Activated naive CD8-positive, alpha-beta T cell treated with anti-CD3 and anti-CD28 coated beads for 36 hours (primary cell): ENCODE data around the gene RAI1. TPM values are rescaled to one million over a fixed set of nuclear protein-coding genes. Genes with fewer than 3 reads are reported as not detected.
A peak's percentile ranks its signal among the peaks of the same experiment; 100 is the strongest.

Experiments used
- DNase-seq: peaks from one replicate; pipeline ENCODE4 v3.0.0; 2021
- H3K27ac Mint-ChIP-seq: one replicate; pipeline ENCODE4 v1.8.0; 2022; ENCODE audit warnings: mild to moderate bottlenecking, moderate library complexity, mixed read lengths
- H3K27me3 Mint-ChIP-seq: one replicate; pipeline ENCODE4 v1.8.0; 2022; ENCODE audit warnings: mild to moderate bottlenecking, mixed read lengths
- H3K36me3 Mint-ChIP-seq: one replicate; pipeline ENCODE4 v1.8.0; 2021; ENCODE audit warnings: mild to moderate bottlenecking, mixed read lengths
- H3K4me1 Mint-ChIP-seq: one replicate; pipeline ENCODE4 v1.8.0; 2021; ENCODE audit warnings: mixed read lengths
- H3K4me3 Mint-ChIP-seq: one replicate; pipeline ENCODE4 v1.8.0; 2022; ENCODE audit warnings: mild to moderate bottlenecking, moderate library complexity, mixed read lengths
- H3K9me3 Mint-ChIP-seq: one replicate; pipeline ENCODE4 v1.8.0; 2022; ENCODE audit warnings: mixed read lengths
- total RNA-seq, 2 experiments: library from RNA; stranded (reverse); gene quantifications; one replicate each; pipeline ENCODE4 v1.2.3, GENCODE V29; 2021

Gene RAI1
- total RNA-seq, 2 experiments from 2014 or later: 19.6 to 21.1 TPM

DNA sequence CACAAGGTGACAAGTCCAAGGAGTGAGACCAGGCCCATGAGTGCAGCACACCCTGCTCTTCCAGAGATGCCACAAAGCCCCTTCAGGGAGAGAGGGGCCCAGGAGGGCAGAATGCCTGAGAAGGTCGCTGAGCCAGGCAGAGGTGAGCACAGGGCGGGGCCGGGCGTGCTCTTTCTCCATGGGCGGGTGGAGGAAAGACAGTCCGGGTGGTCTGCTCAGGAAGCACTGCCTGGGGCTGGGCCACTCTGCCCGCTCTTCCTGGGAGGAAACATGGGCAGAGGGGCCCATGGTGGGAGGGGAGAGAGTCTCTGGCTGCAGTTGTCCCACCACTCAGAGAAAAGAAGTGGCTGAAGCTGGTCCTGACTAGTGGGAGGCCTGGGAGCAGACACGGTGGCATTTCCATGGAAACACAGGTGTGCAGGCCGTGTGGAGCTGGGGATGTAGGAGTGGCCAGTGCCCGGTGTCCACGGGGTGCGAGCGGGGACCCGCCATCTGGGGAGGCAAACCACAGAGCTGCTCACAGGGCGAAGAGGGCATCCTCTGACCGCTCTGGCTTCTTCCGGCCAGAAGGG, 165.9 kb downstream of the RAI1 start:
- Mint-ChIP-seq H3K27me3 (no peaks in the 10 kb centered on the region), H3K4me1 (peaks cover 55% of the 10 kb centered on the region), H3K36me3 (peaks cover 8% of the 10 kb centered on the region), H3K4me3 (no peak overlapping the region), H3K9me3 (no peaks in the 10 kb centered on the region), H3K27ac (no peak overlapping the region)
- no peak for DNase-seq

DNA sequence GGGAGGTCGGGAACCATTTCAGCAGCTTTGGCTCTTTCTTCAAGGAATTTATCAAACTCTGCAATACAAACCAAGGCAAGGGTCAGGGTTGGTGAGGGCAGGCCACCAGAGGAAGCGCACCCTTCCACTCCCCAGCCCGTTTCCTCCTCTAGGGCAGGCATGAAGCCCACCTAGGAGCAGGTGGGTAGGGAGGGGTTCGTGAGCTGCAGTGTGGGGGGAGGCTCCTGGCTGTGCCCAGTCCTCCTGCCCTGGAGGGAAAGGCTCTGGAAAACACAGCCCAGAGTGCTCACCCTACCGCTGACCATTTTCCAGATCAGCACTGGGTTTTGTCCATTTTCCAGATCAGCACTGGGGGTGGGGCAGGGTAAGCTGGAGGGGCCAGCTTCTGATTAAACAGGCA, 166.5 kb downstream of the RAI1 start:
- no peaks in the 10 kb centered on the region for H3K27me3 Mint-ChIP-seq
- peak overlapping the region; percentile 97 for H3K27ac Mint-ChIP-seq
- H3K9me3 Mint-ChIP-seq: no peaks in the 10 kb centered on the region
- peaks cover 57% of the 10 kb centered on the region for H3K4me1 Mint-ChIP-seq
- no peak for DNase-seq
- H3K4me3 Mint-ChIP-seq: no peak overlapping the region
- H3K36me3 Mint-ChIP-seq: peaks cover 8% of the 10 kb centered on the region

DNA sequence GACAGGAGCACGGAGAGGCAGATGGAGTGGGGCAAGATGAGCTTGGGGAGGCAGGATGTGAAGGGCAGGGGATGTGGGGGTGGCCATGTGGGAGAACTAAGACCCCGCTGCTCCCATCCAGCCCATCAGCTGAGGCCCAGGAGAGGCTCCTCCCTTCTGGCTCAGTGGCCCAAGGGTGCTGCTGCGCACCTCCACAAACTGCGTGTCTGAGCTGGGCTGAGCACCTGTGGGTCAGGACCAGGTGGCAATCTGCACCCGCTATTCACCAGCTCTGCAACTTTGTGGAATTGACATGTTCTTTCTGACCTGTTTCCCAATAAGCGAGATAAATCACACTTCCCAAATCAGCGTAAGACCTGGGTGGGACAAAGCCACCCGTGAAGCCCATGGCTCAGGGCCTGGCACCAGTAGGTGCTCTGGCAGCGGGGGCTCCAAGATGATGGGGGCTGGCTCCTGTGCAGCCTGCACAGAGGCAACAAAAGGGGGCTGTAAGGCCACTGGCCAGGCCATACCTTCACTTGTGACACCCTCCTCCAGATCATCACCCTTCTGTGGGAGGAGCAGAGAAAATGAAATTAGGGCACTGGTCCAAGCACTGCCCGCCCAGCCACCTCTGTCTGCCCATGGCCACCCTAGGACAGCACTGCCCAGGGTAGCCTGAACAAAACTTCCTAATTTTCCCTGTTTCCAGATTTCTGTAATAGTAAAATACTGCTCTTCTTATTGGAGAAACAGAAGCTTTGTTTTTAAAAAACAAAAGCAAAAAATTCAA, 167.2 kb downstream of the RAI1 start:
- Mint-ChIP-seq H3K27ac (peak overlapping the region; percentile 97), H3K4me1 (peaks cover 65% of the 10 kb centered on the region), H3K9me3 (no peaks in the 10 kb centered on the region), H3K36me3 (peaks cover 10% of the 10 kb centered on the region), H3K27me3 (no peaks in the 10 kb centered on the region), H3K4me3 (peak overlapping the region; percentile 55)
- no peak for DNase-seq

DNA sequence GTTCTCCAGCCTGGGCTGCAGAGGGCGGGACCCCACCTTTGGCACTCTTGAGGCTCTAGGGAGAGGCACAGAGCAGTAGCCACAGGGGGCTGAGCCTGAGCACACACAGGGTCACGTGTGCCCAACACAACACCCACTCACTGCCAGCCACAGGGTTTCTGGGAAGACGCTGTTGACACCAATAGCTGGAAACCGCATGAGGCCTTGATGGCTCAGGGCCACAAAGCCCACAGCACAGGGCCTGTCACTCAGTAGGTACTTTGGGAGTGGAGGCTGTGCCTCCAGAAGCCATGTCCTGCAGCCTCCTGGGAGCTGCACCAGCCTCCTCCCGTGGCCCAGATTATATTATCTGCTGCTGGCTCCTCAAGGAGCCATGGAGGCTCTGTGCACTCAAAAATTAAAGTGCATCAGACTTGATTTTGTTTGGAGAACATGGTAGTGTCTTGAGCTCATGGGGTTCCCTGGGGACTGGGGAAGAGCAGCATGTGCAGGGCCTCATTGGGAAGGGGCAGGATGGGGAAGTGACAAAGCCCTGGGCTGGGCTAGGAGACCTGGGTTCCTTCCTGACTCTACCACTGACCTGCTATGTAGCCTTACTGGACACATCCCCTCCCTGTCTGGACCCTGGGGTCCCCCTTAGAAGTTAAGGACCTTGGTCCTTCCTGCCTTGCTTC, 168.0 kb downstream of the RAI1 start:
- Mint-ChIP-seq H3K27ac (peak overlapping the region; percentile 97), H3K4me3 (peak overlapping the region; percentile 55), H3K4me1 (peaks cover 72% of the 10 kb centered on the region), H3K27me3 (no peaks in the 10 kb centered on the region), H3K9me3 (no peaks in the 10 kb centered on the region), H3K36me3 (peaks cover 11% of the 10 kb centered on the region)
- DNase-seq: peak; percentile 92

DNA sequence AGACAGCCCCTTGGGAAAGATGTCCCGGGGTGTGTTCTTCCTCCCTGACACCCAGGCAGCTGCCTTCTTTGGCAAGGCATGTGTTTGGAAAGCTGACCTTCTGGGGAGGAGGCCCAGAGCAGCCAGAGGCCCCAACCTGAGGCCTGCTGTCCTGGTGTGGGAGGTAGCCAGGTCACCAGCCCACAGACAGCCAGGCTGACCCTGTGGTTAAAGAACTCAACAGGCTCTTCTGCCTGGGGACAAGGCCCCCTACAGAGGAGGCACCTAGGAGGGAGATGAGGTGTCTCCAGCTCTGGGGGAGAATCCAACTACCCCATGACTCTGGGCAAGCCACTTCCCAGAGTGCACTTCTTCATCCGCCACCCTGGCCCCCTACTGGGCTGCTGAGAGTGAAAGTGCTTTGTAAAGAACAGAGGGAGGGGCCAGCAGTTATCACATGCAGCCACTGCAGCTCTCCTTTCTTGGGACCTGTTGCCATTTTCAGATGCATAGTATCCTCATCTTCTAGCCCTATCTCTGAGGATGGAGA, 168.7 kb downstream of the RAI1 start:
- Mint-ChIP-seq H3K9me3 (no peaks in the 10 kb centered on the region), H3K27me3 (no peaks in the 10 kb centered on the region), H3K4me1 (peaks cover 76% of the 10 kb centered on the region), H3K36me3 (peaks cover 11% of the 10 kb centered on the region), H3K4me3 (peak overlapping the region; percentile 55), H3K27ac (peak overlapping the region; percentile 97)
- peak; percentile 87 for DNase-seq

DNA sequence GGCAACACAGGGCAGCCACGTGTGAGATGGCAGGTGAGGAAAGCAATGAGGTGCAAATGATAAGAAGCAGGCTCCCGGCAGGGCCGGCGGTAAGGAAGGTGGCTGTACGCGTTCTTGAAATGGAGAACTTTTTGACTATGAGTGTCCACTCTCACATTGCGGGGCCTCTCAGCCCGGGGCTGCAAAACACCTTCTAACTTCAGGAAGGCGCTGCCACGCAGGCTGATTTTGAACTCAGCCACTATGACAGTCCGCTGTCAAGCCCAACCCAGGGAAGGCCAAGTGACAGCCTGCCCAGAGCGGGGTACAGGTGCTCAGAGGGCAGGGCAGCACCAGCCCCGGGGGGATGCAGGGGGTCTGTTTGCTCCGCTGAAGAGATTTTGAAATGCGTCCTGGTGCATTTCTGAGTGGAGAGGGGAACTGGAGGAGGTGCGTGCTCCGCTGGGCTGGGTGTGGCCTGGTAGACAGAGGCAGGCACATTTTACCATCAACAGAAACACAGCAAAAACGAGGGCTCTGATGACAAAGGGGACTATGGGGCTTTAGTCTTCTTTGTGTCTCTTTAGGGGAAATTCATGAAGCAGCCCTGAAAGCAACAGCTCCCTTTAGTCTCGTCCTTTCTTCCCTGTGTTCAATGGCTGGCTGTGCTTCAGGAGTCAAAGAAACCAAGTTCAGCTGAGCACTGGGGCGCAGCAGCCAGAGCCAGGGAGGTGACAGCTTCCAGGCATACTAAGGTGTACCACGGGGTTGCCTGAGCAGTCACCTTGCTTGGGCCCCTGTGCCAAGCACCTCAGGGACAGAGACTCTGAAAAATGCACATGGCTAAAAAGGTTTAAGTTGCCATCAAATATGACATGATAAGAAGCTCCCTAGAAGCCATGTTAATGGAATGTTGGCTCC, 170.1 kb downstream of the RAI1 start:
- H3K36me3 Mint-ChIP-seq: peaks cover 11% of the 10 kb centered on the region

DNA sequence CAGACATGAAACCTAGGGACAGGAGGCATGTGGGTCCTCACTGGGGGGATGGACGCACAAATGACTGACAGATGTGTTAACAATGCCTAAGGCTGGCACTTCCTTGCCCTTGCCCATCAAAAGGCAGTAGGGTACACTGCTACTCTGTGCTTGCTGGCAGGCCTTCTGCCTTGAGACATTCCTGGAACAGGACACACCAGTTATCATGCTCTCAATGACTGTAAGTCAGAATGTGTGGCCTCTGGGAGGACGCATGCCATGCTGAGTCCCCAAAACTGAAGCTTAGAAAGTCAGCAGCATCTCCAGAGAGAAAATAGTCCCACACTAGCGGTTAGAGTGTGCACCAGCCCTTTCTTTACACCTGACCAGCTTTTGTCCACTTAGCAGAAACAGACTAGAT, 171.7 kb downstream of the RAI1 start:
- Mint-ChIP-seq H3K27ac (peak overlapping the region; percentile 97), H3K4me3 (no peak overlapping the region), H3K27me3 (no peaks in the 10 kb centered on the region), H3K4me1 (peaks cover 84% of the 10 kb centered on the region), H3K36me3 (peaks cover 11% of the 10 kb centered on the region), H3K9me3 (no peaks in the 10 kb centered on the region)
- no peak for DNase-seq

More for the DNA sequence above, 170.1 kb downstream of the RAI1 start:
- Mint-ChIP-seq H3K27me3 (no peaks in the 10 kb centered on the region), H3K4me1 (peaks cover 91% of the 10 kb centered on the region), H3K9me3 (no peaks in the 10 kb centered on the region), H3K4me3 (peak overlapping the region; percentile 55), H3K27ac (peak overlapping the region; percentile 97)
- DNase-seq: no peak

DNA sequence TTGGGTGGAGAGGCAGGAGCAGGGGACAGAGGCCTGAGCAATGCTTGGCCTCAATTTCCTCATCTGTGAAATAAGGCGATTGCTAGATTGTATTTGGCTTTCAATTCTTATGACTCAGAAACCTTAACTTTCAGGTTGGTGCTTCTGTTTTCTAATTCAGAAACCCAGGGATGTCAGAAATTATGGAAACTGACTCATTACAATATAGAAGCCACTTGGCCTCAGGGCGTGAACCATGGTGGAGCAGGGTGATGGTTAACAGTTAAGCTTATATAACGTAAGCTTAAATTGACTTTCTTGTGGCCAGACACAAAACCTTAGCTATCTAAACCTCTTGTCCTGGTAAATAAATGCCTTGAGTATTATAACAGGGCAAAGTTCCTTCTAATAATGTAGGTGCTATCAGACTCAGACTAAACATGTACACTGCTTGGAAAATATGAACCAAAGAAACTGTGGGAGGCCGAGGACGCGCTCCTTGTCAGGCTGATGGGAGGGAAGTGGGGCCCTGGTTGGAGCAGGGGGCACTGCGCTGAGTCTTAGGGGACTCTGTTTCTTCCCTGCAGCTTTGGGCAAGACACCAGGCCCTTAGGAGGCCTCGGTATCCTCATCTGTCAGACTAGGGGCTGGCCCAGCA, 172.7 kb downstream of the RAI1 start:
- no peaks in the 10 kb centered on the region for H3K27me3 Mint-ChIP-seq
- H3K9me3 Mint-ChIP-seq: no peaks in the 10 kb centered on the region
- peak overlapping the region; percentile 97 for H3K27ac Mint-ChIP-seq
- DNase-seq: peak; percentile 75
- peak overlapping the region; percentile 67 for H3K4me3 Mint-ChIP-seq
- peaks cover 74% of the 10 kb centered on the region for H3K4me1 Mint-ChIP-seq
- peaks cover 11% of the 10 kb centered on the region for H3K36me3 Mint-ChIP-seq

DNA sequence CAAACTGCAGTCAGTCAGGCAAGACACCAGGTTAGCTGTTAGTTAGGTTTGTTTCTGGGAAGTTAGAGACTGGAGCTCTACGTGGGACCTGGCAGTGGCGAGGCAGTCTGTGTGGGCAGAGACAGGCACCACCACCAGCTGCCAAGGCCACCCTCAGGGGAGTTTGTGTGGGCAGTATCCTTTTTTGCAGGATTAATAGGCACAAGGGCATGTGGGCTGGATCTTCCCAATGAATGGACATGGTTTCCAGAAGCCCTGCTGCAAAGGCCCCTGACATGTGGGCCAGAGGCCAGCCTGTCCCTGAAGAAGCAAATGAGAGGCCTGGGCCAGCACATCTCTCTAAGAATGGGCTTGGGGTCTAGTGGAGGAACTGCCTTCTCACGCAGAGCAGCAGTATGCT, 174.7 kb downstream of the RAI1 start:
- no peak for DNase-seq
- Mint-ChIP-seq H3K27ac (no peak overlapping the region), H3K27me3 (no peaks in the 10 kb centered on the region), H3K4me3 (no peak overlapping the region), H3K4me1 (peaks cover 59% of the 10 kb centered on the region), H3K9me3 (no peaks in the 10 kb centered on the region), H3K36me3 (peaks cover 7% of the 10 kb centered on the region)

DNA sequence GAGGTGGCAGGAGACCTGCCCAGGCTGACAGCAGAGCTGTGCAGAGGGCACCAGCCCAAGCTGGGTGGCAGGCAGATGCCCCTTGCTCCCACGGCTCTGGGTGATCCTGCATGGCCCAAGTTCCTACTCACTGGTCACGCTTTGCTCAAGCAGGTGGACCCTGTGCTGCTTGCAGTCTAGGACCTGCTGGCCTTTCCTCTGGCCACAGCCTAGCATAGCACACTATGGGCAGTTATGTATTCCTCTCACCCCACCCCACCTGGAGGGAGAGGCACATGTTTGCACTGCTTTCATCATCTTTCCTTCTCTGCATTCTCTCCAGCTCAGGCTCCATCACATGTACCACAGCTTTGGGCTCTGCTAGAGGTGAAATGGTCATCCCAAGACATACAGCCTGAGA, 175.1 kb downstream of the RAI1 start:
- no peak overlapping the region for H3K4me3 Mint-ChIP-seq
- peaks cover 55% of the 10 kb centered on the region for H3K4me1 Mint-ChIP-seq
- no peaks in the 10 kb centered on the region for H3K9me3 Mint-ChIP-seq
- H3K27ac Mint-ChIP-seq: peak overlapping the region; percentile 61
- H3K27me3 Mint-ChIP-seq: no peaks in the 10 kb centered on the region
- H3K36me3 Mint-ChIP-seq: peaks cover 7% of the 10 kb centered on the region
- no peak for DNase-seq

DNA sequence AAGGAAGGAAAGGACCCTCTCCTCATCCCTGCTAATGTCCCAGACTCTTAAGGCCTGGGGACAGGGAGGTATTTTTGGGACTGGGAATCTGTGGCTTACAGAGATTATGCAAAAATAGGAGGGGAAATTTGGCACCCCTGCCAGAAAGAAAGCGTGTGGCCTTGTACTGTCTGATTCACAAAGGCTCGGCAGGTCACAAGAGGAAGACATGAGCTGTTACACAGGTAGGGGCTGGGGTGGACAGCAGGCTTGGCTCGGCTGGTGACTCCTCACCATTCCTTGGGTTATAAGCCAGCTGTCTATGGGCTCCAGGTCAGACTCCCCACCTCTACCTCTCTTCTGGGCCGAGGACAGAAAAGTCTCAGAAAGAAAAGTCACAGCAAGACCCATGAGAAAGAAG, 176.2 kb downstream of the RAI1 start:
- Mint-ChIP-seq H3K27me3 (no peaks in the 10 kb centered on the region), H3K27ac (no peak overlapping the region), H3K9me3 (no peaks in the 10 kb centered on the region), H3K4me1 (peaks cover 47% of the 10 kb centered on the region), H3K4me3 (no peak overlapping the region), H3K36me3 (peaks cover 3% of the 10 kb centered on the region)
- DNase-seq: no peak

DNA sequence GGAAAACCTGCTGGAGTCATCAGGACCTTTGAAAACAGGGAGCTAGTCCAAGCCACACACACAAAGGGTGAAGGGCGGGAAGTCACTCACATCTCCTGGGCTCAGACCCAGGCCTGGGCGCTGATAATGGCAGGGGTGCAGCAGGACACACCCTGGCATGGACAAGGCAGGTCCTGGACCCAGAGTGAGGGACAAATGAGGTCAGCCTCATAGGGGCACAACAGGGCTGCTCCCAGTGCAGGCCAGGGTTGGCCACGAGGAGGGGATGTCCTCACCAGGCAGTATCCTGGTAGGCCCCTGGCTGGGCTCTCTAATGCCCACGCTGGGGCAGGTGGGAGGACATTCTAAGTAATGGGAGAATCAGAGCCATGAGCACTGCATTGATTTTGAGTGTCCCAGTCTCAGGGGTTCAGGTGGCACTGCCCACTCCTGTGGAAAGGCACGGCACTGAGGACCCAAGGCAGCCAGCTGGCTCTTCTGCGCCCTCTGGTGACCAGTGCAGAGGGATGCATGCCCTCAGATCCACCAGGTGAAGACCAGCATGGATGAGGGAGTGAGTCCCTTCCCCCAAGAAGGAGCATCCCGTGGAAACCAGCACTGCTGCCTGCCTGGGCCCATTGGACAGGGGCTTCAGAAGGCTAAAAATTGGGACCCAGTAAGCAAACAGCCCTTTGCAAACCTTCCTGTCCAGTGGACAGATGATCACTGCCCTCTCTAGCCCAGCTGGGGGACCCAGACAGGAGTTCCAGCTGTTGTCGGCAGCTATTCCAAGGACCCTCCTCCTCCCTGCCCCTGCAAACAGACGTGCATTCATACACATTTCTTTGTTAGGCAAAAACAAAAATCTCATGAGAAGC, 178.9 kb downstream of the RAI1 start:
- no peak overlapping the region for H3K27ac Mint-ChIP-seq
- no peaks in the 10 kb centered on the region for H3K27me3 Mint-ChIP-seq
- H3K36me3 Mint-ChIP-seq: no peaks in the 10 kb centered on the region
- peak; percentile 71 for DNase-seq
- no peaks in the 10 kb centered on the region for H3K9me3 Mint-ChIP-seq
- H3K4me3 Mint-ChIP-seq: no peak overlapping the region
- H3K4me1 Mint-ChIP-seq: peaks cover 37% of the 10 kb centered on the region

DNA sequence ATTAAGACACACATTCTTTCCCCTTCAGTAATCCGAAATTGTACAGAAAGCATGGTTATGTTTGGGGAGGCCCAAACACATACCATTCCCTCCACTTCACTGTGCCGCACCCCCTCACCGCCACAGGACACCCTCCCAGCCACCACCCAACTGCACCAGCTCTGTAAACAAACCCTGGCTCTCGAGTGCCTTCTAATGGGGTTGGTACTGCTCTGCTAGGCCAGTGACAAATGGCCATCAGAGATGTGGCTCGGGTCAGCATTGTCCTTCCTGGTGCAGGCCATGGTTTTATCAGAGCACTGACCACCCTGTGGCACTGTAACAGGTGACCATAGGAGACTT, 179.5 kb downstream of the RAI1 start:
- DNase-seq: no peak
- no peaks in the 10 kb centered on the region for H3K9me3 Mint-ChIP-seq
- no peak overlapping the region for H3K27ac Mint-ChIP-seq
- peaks cover 31% of the 10 kb centered on the region for H3K4me1 Mint-ChIP-seq
- H3K36me3 Mint-ChIP-seq: no peaks in the 10 kb centered on the region
- no peak overlapping the region for H3K4me3 Mint-ChIP-seq
- no peaks in the 10 kb centered on the region for H3K27me3 Mint-ChIP-seq
